Fibroblast of skin of left quadriceps (primary cell): ENCODE data around the gene TMEM132D.

ENCODE experiments used
- DNase-seq, 2 experiments: peaks; one replicate each; pipeline ENCODE4 v3.0.0-alpha.2; 2013; ENCODE audit warnings: low read depth in 2 of 2

TMEM132D gene

GRCh38 chr12:129186952-129187351, 716.9 kb downstream of the TMEM132D start:
- DNase-seq = no peak

DNA sequence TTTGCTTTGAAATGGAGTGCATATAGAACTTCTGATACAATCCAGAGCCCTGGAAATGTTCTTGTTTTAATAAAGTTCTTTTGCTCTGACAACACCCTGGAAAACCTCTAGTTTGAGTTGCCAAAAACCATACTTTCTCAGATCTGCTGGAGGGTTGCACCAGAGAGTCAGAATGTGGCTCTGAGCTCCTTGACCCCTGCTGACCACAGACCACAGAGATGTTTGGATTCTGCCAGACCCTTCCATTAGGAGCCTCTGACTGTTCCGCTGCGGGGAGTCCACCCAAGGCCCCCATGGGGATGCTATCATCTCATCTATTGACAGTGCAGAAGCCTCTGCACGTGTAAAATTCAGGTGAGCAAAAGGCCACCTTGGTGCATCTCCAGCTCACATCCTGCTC, 718.0 kb downstream of the TMEM132D start:
- DNase-seq = no peak

- no peak for DNase-seq
Observed at GRCh38 chr12:129184127-129184928, 719.5 kb downstream of the TMEM132D start.

DNA sequence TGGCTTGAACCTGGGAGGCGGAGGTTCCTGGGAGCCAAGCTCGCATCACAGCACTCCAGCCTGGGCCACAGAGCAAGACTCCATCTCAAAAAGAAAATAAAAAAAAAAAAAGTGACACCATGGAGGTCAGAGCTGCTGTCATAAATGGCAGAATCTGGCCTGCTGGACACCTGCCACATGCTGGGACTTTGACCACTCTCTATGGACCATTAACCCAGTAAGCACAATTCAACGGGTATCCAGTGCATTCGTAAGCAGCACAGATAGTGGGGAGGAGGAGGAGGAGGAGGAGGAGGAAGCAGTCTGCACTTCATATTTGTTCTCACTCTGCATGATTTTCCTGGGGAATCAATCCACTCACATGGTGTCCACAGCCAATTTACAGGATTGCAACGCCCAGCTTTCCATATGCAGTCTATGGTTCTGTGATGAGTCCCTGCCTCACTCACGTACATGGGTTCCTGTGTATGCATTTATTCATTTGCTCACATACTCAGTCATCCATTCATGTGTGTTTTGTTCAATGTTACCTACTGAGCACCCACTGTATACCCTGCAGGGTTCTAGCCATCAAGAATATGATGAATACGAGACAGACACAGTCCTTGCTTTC, 723.8 kb downstream of the TMEM132D start:
- DNase-seq = no peak

DNA sequence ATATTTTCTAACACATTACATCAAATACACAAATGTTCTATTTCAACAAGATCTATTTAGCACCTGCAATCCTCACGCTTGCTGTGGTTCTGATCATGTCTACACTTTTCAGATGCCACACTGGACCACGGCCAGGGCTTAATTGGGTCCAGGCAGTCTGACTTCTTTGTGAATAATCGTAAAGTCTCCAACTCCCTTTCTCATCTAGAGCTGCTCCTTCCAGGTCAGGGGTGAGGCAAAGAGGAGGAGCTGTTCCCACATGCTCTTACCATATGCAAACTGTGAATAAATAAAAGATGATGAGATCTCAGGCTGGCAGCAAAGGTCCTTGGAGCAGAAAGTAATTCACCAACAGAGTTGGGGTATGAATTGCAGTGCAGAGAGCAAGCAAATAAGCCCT, 733.9 kb downstream of the TMEM132D start:
- no peak for DNase-seq

DNA sequence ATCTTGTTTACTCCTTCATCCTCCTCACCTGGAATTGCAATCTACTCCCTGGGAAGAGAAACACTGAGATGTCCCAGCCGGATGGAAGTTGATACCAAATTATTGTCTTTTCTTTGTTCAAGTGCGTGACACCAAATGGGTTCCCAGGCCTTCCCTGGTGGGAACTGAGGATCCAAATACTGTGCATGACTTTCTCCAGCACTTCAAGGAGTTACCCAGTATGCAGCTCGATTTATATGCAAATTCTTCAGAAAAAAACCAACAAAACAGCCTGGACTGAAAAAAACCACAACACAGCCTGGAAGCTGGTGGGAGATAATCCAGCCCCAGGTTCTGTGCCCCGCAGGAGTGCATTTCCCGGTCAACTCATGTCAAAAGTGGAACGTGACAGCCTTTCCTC, 740.0 kb downstream of the TMEM132D start:
- DNase-seq = no peak

GRCh38 chr12:129163461-129163860, 740.4 kb downstream of the TMEM132D start:
- DNase-seq = no peak

DNA sequence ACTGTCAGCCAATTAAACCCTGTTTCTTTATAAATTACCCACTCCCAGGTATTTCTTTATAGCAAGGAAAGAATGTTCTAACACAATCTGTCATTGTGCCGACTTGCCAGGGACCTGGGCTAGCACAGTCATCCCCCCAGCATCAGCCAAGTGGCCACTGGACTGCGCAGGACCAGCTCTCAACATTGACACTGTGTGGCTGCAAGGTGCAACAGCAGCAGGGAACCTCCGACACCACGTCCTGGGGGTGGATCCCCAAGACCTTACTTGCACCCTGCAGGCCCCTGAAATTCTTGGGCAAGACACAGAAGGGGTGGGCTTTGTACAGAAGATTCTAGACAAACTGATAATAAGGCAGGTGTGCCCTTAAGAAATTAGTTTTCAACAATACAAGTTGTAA, 741.0 kb downstream of the TMEM132D start:
- DNase-seq = no peak

GRCh38 chr12:129161511-129161910, 742.3 kb downstream of the TMEM132D start:
- DNase-seq = no peak

DNA sequence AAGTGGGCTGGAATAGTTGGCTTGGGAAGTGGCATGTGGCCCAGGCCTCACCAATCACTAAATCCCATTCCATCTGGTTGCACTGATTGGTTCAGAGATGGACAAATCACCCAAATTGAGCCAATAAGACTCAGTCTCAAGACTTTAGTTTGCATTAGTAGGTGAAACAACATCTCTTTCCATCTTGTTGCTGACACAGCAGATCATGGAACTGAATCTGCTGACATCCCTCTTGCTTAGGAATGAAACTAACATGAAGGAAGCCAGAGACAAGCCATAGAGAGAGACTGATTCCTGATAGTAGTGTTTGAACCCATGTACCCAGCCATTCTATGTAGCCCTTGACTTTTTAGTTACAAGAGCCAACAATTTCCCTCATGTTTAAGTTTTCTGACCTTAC, 743.5 kb downstream of the TMEM132D start:
- DNase-seq = no peak

- DNase-seq = no peak
Observed at GRCh38 chr12:129152351-129153104, 751.3 kb downstream of the TMEM132D start.

DNA sequence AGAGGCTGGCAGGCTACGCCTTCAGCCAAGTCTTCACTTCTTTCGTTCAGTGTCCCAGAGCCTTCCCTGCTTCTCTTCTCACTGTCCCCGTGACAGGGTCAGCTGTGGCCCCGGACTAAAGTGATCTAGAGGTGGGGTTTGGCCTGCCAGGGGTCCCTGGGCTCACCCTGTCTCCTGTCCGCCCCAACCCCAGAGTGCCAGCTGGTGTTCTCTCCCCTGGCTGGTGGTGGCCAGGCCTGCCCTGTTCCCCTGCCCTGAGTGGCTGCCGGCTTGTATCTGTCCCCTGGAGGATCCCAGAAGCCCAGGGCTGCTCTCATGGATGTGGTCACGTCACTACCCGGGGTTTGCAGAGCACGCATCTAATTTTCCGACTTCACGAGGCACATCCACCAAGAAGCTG, 753.1 kb downstream of the TMEM132D start:
- DNase-seq = no peak

GRCh38 chr12:129145381-129145780, 758.4 kb downstream of the TMEM132D start:
- DNase-seq = no peak

DNA sequence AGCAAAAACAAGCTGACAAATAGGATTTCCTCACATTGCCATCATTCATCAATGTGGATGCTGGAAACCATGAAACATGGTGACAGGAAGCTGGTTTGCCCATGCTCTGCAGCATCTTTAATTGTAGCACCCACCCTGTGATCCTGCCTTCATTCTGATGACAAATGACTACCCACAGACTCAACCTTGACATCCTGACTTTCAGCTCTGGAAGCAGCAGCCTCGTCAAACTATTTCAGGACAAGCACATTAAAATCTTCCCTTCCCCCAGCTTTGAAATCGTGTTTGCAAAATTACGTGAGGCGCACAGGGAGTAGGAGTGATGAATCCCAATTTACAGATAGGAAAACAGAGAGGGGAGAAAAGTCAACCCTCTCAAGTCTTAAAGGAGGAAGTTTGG, 765.0 kb downstream of the TMEM132D start:
- no peak for DNase-seq

DNA sequence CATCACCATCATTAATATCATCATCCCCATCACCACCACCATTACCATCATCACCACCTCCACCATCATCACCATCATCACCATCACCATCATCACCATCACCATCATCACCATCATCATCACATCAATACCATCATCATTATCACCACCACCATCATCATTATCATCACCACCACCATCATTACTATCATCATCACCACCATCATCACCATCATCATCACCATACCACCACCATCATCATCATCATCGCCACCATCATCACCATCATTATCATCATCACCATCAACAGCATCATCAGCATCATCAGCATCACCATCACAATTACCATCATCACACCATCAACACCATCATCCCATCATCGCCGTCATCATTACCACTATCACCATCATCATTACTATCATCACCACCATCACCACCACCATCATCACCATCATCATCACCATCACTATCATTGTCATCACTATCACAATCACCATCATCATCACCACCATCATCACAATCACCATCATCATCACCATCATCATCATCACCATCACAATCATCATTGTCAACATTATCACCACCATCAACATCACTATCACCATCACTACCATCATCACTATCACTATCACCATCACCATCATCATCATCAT, 767.0 kb downstream of the TMEM132D start:
- DNase-seq = no peak

DNA sequence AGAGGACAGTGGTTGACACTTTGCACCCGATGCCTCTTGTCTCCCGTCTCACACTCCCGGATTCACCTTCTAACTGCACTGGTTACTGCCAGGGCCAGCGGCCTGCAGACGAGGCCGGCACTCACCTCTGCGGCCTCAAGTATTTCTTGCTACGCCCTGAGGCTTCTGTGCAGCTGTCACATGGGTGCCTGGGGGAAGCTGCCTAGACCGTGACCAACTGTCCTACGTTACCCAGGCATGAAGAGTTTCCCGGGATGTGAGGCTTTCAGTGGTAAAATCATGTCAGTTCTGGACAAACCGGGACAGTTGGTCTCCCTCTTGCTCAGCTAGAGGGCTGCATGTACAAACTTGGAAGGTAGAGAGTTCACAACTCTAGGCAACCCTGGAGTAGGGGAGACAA, 776.1 kb downstream of the TMEM132D start:
- DNase-seq = no peak

- no peak for DNase-seq
Observed at GRCh38 chr12:129127211-129127610, 776.6 kb downstream of the TMEM132D start.

DNA sequence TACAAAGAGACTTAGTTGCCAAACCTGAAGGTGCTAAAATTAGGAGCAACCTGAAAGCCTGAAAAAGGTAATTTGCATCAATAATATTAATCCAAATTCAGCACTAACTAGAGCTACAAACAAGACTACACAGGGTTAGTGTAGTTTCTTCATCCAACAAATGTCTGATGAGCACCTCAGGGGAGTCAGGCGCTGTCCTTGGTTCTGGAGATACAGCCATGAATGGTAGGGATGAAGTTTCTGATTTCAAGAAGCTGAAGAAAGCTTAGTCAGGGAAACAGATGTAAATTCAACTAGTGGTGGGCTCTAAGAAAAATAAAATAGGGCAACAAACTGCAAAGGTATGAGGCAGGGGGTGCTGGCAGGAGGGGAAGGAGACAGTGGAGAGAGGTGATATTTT, 784.3 kb downstream of the TMEM132D start:
- DNase-seq = no peak

DNA sequence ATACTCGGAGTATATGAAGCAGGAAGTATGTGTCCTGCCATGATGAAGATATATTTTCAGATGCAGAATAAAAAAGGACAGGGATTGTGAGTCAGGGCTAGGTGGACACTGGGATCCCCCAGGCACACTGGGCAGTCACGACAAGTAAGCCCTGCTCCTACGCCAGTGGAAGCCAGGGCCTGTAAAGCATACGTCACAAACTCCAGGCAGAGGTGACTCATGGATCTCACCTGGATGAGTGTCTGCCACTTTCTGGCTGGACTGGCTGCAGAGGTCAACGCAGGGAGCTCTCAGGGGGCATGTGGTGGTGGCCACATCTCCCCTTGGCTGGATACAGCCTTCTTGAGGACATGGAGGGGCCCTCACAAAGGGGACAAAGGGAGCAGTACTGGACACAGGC, 788.3 kb downstream of the TMEM132D start:
- DNase-seq = no peak

- no peak for DNase-seq
Observed at GRCh38 chr12:129110575-129110974, 793.2 kb downstream of the TMEM132D start.

DNA sequence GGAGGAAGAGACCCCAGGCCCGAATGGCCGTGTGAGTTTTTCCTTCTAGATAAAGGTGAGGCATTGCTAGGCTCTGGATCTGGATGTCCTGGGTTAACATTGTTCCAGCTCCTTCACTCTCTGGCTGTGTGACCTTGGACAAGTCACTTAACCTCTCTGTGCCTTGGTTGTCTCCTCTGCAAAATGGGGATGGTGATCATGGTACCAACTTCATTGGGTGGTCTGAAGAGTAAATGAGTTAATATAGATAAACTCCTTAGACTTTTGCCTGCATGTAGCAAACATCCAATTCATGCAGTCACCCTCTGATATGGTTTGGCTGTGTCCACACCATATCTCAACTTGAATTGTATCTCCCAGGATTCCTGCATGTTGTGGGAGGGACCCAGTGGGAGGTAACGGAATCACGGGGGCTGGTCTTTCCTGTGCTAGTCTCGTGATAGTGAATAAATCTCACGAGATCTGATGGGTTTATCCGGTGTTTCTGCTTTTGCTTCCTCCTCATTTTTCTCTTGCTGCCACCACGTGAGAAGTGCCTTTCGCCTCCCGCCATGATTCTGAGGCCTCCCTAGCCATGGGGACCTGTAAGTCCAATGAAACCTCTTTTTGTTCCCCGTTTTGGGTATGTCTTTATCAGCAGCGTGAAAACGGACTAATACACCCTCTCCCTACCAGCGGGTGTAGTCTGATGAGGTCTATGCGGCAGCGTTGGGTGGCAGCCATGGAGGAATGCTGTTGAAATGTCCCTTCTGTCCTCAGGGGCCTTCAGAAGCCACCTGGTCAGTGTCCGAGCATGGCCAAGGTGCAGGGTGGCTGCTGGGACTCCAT, 794.4 kb downstream of the TMEM132D start:
- DNase-seq = no peak
